GM23338 (cell line): ENCODE results near the gene GPR32. TPM values are rescaled to one million over a fixed set of nuclear protein-coding genes. Genes with fewer than 3 reads are reported as not detected.

ENCODE experiments used
- ATAC-seq: fragments of 200-7000 bp; cut with Tn5 transposase; 3 replicates; pipeline ENCODE4 v1.9.1; 2020
- DNase-seq: peaks from one replicate; pipeline ENCODE4 v3.0.0-alpha.2; 2015; ENCODE audit warnings: low spot score
- H2AFZ ChIP-seq: fragments of 200-600 bp; sonication (generic); 2 replicates; pipeline ENCODE4 v1.8.0; 2016; ENCODE audit warnings: antibody characterized with exemption, mild to moderate bottlenecking, moderate library complexity
- H3F3A ChIP-seq: fragments of 200-600 bp; sonication (generic); replicated peaks from 2 replicates; pipeline ENCODE4 v1.8.0; 2017; ENCODE audit warnings: antibody characterized with exemption, mixed run types, low read depth
- H3K27ac ChIP-seq: fragments of 200-600 bp; sonication (generic); 2 replicates; pipeline ENCODE4 v1.6.1; 2016; ENCODE audit warnings: low read depth
- H3K27me3 ChIP-seq: fragments of 200-600 bp; sonication (generic); 2 replicates; pipeline ENCODE4 v1.8.0; 2016; ENCODE audit warnings: mild to moderate bottlenecking, mixed run types, moderate library complexity; ENCODE audit not compliant: insufficient read depth
- H3K36me3 ChIP-seq: fragments of 200-600 bp; sonication (generic); 2 replicates; pipeline ENCODE4 v1.8.0; 2016; ENCODE audit warnings: mild to moderate bottlenecking; ENCODE audit not compliant: insufficient read depth
- H3K4me1 ChIP-seq: fragments of 200-600 bp; sonication (generic); 2 replicates; pipeline ENCODE4 v1.8.0; 2016; ENCODE audit warnings: mild to moderate bottlenecking, moderate library complexity; ENCODE audit not compliant: insufficient read depth
- H3K4me2 ChIP-seq: fragments of 200-600 bp; sonication (generic); 2 replicates; pipeline ENCODE4 v1.7.1; 2017; ENCODE audit warnings: mixed run types
- H3K4me3 ChIP-seq: fragments of 200-600 bp; sonication (generic); 2 replicates; pipeline ENCODE4 v1.6.1; 2016; ENCODE audit warnings: mixed run types
- H3K79me2 ChIP-seq: fragments of 200-600 bp; sonication (generic); replicated peaks from 2 replicates; pipeline ENCODE4 v1.8.0; 2017; ENCODE audit warnings: mild to moderate bottlenecking; ENCODE audit not compliant: insufficient read depth
- H3K9me2 ChIP-seq: fragments of 200-600 bp; sonication (generic); 2 replicates; pipeline ENCODE4 v1.8.0; 2017; ENCODE audit not compliant: insufficient read depth
- H4K20me1 ChIP-seq: fragments of 200-600 bp; sonication (generic); replicated peaks from 2 replicates; pipeline ENCODE4 v1.8.0; 2017; ENCODE audit warnings: mild to moderate bottlenecking; ENCODE audit not compliant: insufficient read depth
- H3K27ac Mint-ChIP-seq: 2 replicates; pipeline ENCODE4 v1.8.0; 2020; ENCODE audit warnings: inconsistent platforms, mild to moderate bottlenecking, moderate library complexity, mixed read lengths
- H3K27me3 Mint-ChIP-seq: 3 replicates; pipeline ENCODE4 v1.8.0; 2022; ENCODE audit warnings: low read depth, mild to moderate bottlenecking, moderate library complexity, mixed read lengths, inconsistent platforms; ENCODE audit not compliant: insufficient read depth, poor library complexity
- H3K36me3 Mint-ChIP-seq: 3 replicates; pipeline ENCODE4 v1.8.0; 2021; ENCODE audit warnings: low read depth, mild to moderate bottlenecking, inconsistent platforms, moderate library complexity, mixed read lengths
- H3K4me1 Mint-ChIP-seq: 3 replicates; pipeline ENCODE4 v1.8.0; 2020; ENCODE audit warnings: mild to moderate bottlenecking, inconsistent platforms, mixed read lengths
- H3K4me3 Mint-ChIP-seq: 3 replicates; pipeline ENCODE4 v1.8.0; 2021; ENCODE audit warnings: moderate library complexity, mild to moderate bottlenecking, inconsistent platforms, mixed read lengths
- H3K9me3 Mint-ChIP-seq: 3 replicates; pipeline ENCODE4 v1.8.0; 2020; ENCODE audit warnings: moderate library complexity, mild to moderate bottlenecking, inconsistent platforms, mixed read lengths
- CREB1 ChIP-seq: fragments of 250-450 bp; sonication (Bioruptor Pico); IDR thresholded peaks from 2 replicates; pipeline ENCODE4 v1.5.0; 2020; ENCODE audit warnings: low read depth, mild to moderate bottlenecking, moderate library complexity
- ETS1 ChIP-seq: IDR thresholded peaks from 2 replicates; pipeline ENCODE4 v1.6.1; 2016; ENCODE audit warnings: antibody characterized with exemption
- EZH2 ChIP-seq: fragments of 200-600 bp; sonication (generic); IDR thresholded peaks from one replicate; pipeline ENCODE4 v1.8.0; 2017; ENCODE audit warnings: antibody characterized with exemption, mild to moderate bottlenecking, low read depth; ENCODE audit not compliant: unreplicated experiment
- EZH2phosphoT487 ChIP-seq: fragments of 200-600 bp; sonication (generic); IDR thresholded peaks from one replicate; pipeline ENCODE4 v1.8.1; 2018; ENCODE audit warnings: antibody characterized with exemption; ENCODE audit not compliant: unreplicated experiment
- JUNB ChIP-seq: IDR thresholded peaks from one replicate; pipeline ENCODE4 v1.6.1; 2016; ENCODE audit warnings: antibody characterized with exemption; ENCODE audit not compliant: unreplicated experiment
- STAT1 ChIP-seq: IDR thresholded peaks from one replicate; pipeline ENCODE4 v1.6.1; 2016; ENCODE audit warnings: antibody characterized with exemption; ENCODE audit not compliant: unreplicated experiment
- ZNF114 ChIP-seq: fragments of 250-450 bp; sonication (Bioruptor Pico); IDR thresholded peaks from 2 replicates; pipeline ENCODE4 v1.5.0; 2020; ENCODE audit warnings: mild to moderate bottlenecking, moderate library complexity
- ZNF462 ChIP-seq: fragments of 250-450 bp; sonication (Bioruptor Pico); IDR thresholded peaks from 2 replicates; pipeline ENCODE4 v1.5.0; 2020; ENCODE audit warnings: mild to moderate bottlenecking, moderate library complexity
- polyA plus RNA-seq: library from polyadenylated mRNA; unstranded; fragments of >200 nt; fragmentation: Nextera tagmentation; extraction: Ambion mirVana; gene quantifications from 2 replicates; pipeline ENCODE4 v1.2.1, GENCODE V29; 2016
- total RNA-seq: library from RNA; depleted of rRNA; stranded (reverse); fragments of >200 nt; shearing (Covaris generic); gene quantifications from 2 replicates; pipeline ENCODE4 v1.2.3, GENCODE V29; 2014

Gene GPR32
- total and polyA plus RNA-seq, 2 experiments from 2014 or later, result not detected

- Histone ChIP-seq H3K79me2 (peaks cover 47% of the 10 kb centered on the region), H3K36me3 (peaks cover 30% of the 10 kb centered on the region), H3K27me3 (no peaks in the 10 kb centered on the region), H4K20me1 (peaks cover 75% of the 10 kb centered on the region), H3K27ac (no peak overlapping the region), H3K4me1 (peaks cover 17% of the 10 kb centered on the region), H3F3A (peaks cover 69% of the 10 kb centered on the region), H2AFZ (no peak overlapping the region), H3K4me2 (no peak overlapping the region), H3K4me3 (no peak overlapping the region), H3K9me2 (no peaks in the 10 kb centered on the region)
- DNase-seq (no peak), ATAC-seq (no peak)
- H3K4me3 Mint-ChIP-seq, result no peak overlapping the region
- peaks cover 25% of the 10 kb centered on the region for H3K4me1 Mint-ChIP-seq
- H3K27me3 Mint-ChIP-seq, result peaks cover 29% of the 10 kb centered on the region
- H3K27ac Mint-ChIP-seq, result no peak overlapping the region
- H3K9me3 Mint-ChIP-seq, result peaks cover 6% of the 10 kb centered on the region; the same call in 2 of the 3 replicates
- no peak for TF ChIP-seq STAT1
- TF ChIP-seq ZNF462 (CRISPR knock-in tag), result no peak
- no peak for TF ChIP-seq EZH2
- no peak for TF ChIP-seq CREB1 (CRISPR knock-in tag)
- no peak for TF ChIP-seq ZNF114 (CRISPR knock-in tag)
- no peak for TF ChIP-seq EZH2phosphoT487
- TF ChIP-seq ETS1, result no peak
- TF ChIP-seq JUNB, result no peak
- peaks cover 79% of the 10 kb centered on the region for H3K36me3 Mint-ChIP-seq
Measured at GRCh38 chr19:50798659-50799546, 28.6 kb downstream of the GPR32 start.
